Activated T-helper 1 cell treated with anti-CD3 and anti-CD28 coated beads, Interleukin-12 subunit alpha, Interleukin-12 subunit beta, Interleukin-2, Interleukin-4 antibody, amounts not matched to agents 30 ng/mL and 10 ng/mL and 1 ng/mL, durations not matched to agents 14 hours and 24 hours and 36 hours (primary cell): ENCODE measurements around the gene STARD13. TPM values are rescaled to one million over a fixed set of nuclear protein-coding genes. Genes with fewer than 3 reads are reported as not detected.
"Not testable (repeated sequence)": the region's sequence is repeated elsewhere in the genome, so short reads cannot be mapped to it uniquely, and the experiment has no call there.

Experiments used
- DNase-seq: peaks from one replicate; pipeline ENCODE4 v3.0.0; 2021; ENCODE audit warnings: low spot score
- H3K27ac Mint-ChIP-seq: one replicate; pipeline ENCODE4 v1.8.0; 2021; ENCODE audit warnings: mild to moderate bottlenecking, mixed read lengths
- H3K27me3 Mint-ChIP-seq: one replicate; pipeline ENCODE4 v1.8.0; 2022; ENCODE audit warnings: mild to moderate bottlenecking, moderate library complexity, mixed read lengths; ENCODE audit not compliant: insufficient read depth
- H3K36me3 Mint-ChIP-seq: one replicate; pipeline ENCODE4 v1.8.0; 2021; ENCODE audit warnings: low read depth, mixed read lengths
- H3K4me1 Mint-ChIP-seq: one replicate; pipeline ENCODE4 v1.8.0; 2021; ENCODE audit warnings: low read depth, mixed read lengths
- H3K4me3 Mint-ChIP-seq: one replicate; pipeline ENCODE4 v1.8.0; 2021; ENCODE audit warnings: mild to moderate bottlenecking, moderate library complexity, mixed read lengths
- H3K9me3 Mint-ChIP-seq: one replicate; pipeline ENCODE4 v1.8.0; 2021; ENCODE audit warnings: mixed read lengths
- intact Hi-C: fragments of 100-400 bp; cut with micrococcal nuclease; formaldehyde crosslinking; loops from one replicate; pipeline ENCODE4 v1.15.1; 2024
- total RNA-seq: library from RNA; stranded (reverse); gene quantifications from 2 replicates; pipeline ENCODE4 v1.2.3, GENCODE V29; 2022

The STARD13 gene
- total RNA-seq, 1 donor from 2014 or later, result 6.9 TPM

- DNase-seq, result no peak
- no peak overlapping the region for H3K4me3 Mint-ChIP-seq
Observed at GRCh38 chr13:33184530-33184929, 101.0 kb downstream of the STARD13 start.

GRCh38 chr13:33184112-33184490 lies 101.5 kb downstream of the STARD13 start:
- Mint-ChIP-seq H3K4me3 (no peak overlapping the region), H3K27me3 (no peaks in the 10 kb centered on the region), H3K9me3 (peaks cover 6% of the 10 kb centered on the region), H3K4me1 (peaks cover 45% of the 10 kb centered on the region), H3K36me3 (peaks cover 16% of the 10 kb centered on the region), H3K27ac (peak overlapping the region; percentile 65)
- no peak for DNase-seq
- intact Hi-C loops, result loop anchor here (10.0 kb wide), 1 partner anchor 649 kb away; the partner anchor contains the start of gene N4BP2L2

More at GRCh38 chr13:33184530-33184929, 101.0 kb downstream of the STARD13 start:
- H3K27ac Mint-ChIP-seq, result no peak overlapping the region
- H3K36me3 Mint-ChIP-seq, result peaks cover 16% of the 10 kb centered on the region
- peaks cover 6% of the 10 kb centered on the region for H3K9me3 Mint-ChIP-seq
- intact Hi-C loops, result loop anchor here (10.0 kb wide), 1 partner anchor 650 kb away; the partner anchor contains the start of gene N4BP2L2
- H3K4me1 Mint-ChIP-seq, result peaks cover 49% of the 10 kb centered on the region
- no peaks in the 10 kb centered on the region for H3K27me3 Mint-ChIP-seq

- Mint-ChIP-seq H3K9me3 (peaks cover 8% of the 10 kb centered on the region), H3K27me3 (no peaks in the 10 kb centered on the region), H3K4me3 (no peak overlapping the region), H3K36me3 (peaks cover 16% of the 10 kb centered on the region), H3K4me1 (peaks cover 40% of the 10 kb centered on the region), H3K27ac (peak overlapping the region; percentile 65)
- no peak for DNase-seq
- intact Hi-C loops, result loop anchor here (10.0 kb wide), 1 partner anchor 649 kb away; the partner anchor contains the start of gene N4BP2L2
Observed at GRCh38 chr13:33183431-33184111, 102.0 kb downstream of the STARD13 start.

- Mint-ChIP-seq H3K27ac (no peak overlapping the region), H3K4me3 (no peak overlapping the region), H3K27me3 (no peaks in the 10 kb centered on the region), H3K9me3 (peaks cover 11% of the 10 kb centered on the region), H3K36me3 (peaks cover 13% of the 10 kb centered on the region), H3K4me1 (peaks cover 31% of the 10 kb centered on the region)
- DNase-seq, result no peak
- intact Hi-C loops, result loop anchor here (10.0 kb wide), 1 partner anchor 648 kb away; the partner anchor contains the start of gene N4BP2L2
Observed at GRCh38 chr13:33182729-33183128, 102.8 kb downstream of the STARD13 start.

- Mint-ChIP-seq H3K27ac (no peak overlapping the region), H3K4me1 (peaks cover 19% of the 10 kb centered on the region), H3K9me3 (peaks cover 5% of the 10 kb centered on the region), H3K4me3 (no peak overlapping the region), H3K27me3 (no peaks in the 10 kb centered on the region), H3K36me3 (peaks cover 13% of the 10 kb centered on the region)
- intact Hi-C loops, result loop anchor here (10.0 kb wide), 1 partner anchor 646 kb away; the partner anchor contains the start of gene N4BP2L2
- no peak for DNase-seq
Observed at GRCh38 chr13:33181264-33181663, 104.3 kb downstream of the STARD13 start.

- intact Hi-C loops, result loop anchor here (10.0 kb wide), 1 partner anchor 645 kb away; the partner anchor contains the start of gene N4BP2L2
- Mint-ChIP-seq H3K9me3 (peaks cover 5% of the 10 kb centered on the region), H3K36me3 (peaks cover 9% of the 10 kb centered on the region), H3K27me3 (no peaks in the 10 kb centered on the region), H3K4me3 (no peak overlapping the region), H3K4me1 (peaks cover 12% of the 10 kb centered on the region), H3K27ac (no peak overlapping the region)
- DNase-seq, result no peak
Observed at GRCh38 chr13:33180122-33180804, 105.3 kb downstream of the STARD13 start.

- Mint-ChIP-seq H3K27me3 (peaks cover 3% of the 10 kb centered on the region), H3K4me1 (peaks cover 18% of the 10 kb centered on the region)
- intact Hi-C loops, result no loop called here
Observed at GRCh38 chr13:33179463-33179862, 106.1 kb downstream of the STARD13 start.

GRCh38 chr13:33178209-33178840 lies 107.2 kb downstream of the STARD13 start:
- intact Hi-C loops, result no loop called here
- peaks cover 8% of the 10 kb centered on the region for H3K9me3 Mint-ChIP-seq
- peaks cover 3% of the 10 kb centered on the region for H3K36me3 Mint-ChIP-seq
- DNase-seq, result no peak
- peaks cover 3% of the 10 kb centered on the region for H3K27me3 Mint-ChIP-seq
- peaks cover 13% of the 10 kb centered on the region for H3K4me1 Mint-ChIP-seq
- no peak overlapping the region for H3K27ac Mint-ChIP-seq
- H3K4me3 Mint-ChIP-seq, result no peak overlapping the region

More at GRCh38 chr13:33179463-33179862, 106.1 kb downstream of the STARD13 start:
- Mint-ChIP-seq H3K27ac (no peak overlapping the region), H3K4me3 (no peak overlapping the region), H3K36me3 (peaks cover 6% of the 10 kb centered on the region), H3K9me3 (peaks cover 8% of the 10 kb centered on the region)
- DNase-seq, result no peak

- not testable (repeated sequence) for H3K36me3 Mint-ChIP-seq, H3K27ac Mint-ChIP-seq
Observed at GRCh38 chr13:33177340-33178208, 108.0 kb downstream of the STARD13 start.

GRCh38 chr13:33176526-33176925 lies 109.0 kb downstream of the STARD13 start:
- H3K27ac Mint-ChIP-seq, result no peak overlapping the region
- H3K27me3 Mint-ChIP-seq, result peaks cover 3% of the 10 kb centered on the region
- H3K36me3 Mint-ChIP-seq, result peaks cover under 1% of the 10 kb centered on the region
- intact Hi-C loops, result no loop called here
- peaks cover 9% of the 10 kb centered on the region for H3K4me1 Mint-ChIP-seq
- H3K9me3 Mint-ChIP-seq, result peaks cover 8% of the 10 kb centered on the region
- no peak for DNase-seq
- no peak overlapping the region for H3K4me3 Mint-ChIP-seq

More at GRCh38 chr13:33177340-33178208, 108.0 kb downstream of the STARD13 start:
- H3K9me3 Mint-ChIP-seq, H3K27me3 Mint-ChIP-seq, H3K4me3 Mint-ChIP-seq, intact Hi-C loops, DNase-seq: not testable (repeated sequence)
- peaks cover 13% of the 10 kb centered on the region for H3K4me1 Mint-ChIP-seq

GRCh38 chr13:33175991-33176390 lies 109.6 kb downstream of the STARD13 start:
- Mint-ChIP-seq H3K27me3 (peaks cover 3% of the 10 kb centered on the region), H3K27ac (no peak overlapping the region), H3K36me3 (no peaks in the 10 kb centered on the region), H3K4me3 (no peak overlapping the region), H3K9me3 (peaks cover 8% of the 10 kb centered on the region), H3K4me1 (peaks cover 7% of the 10 kb centered on the region)
- DNase-seq, result no peak
- intact Hi-C loops, result no loop called here

- Mint-ChIP-seq H3K4me1 (peaks cover 7% of the 10 kb centered on the region), H3K36me3 (no peaks in the 10 kb centered on the region), H3K27ac (no peak overlapping the region), H3K4me3 (no peak overlapping the region), H3K9me3 (peaks cover 8% of the 10 kb centered on the region), H3K27me3 (peaks cover 3% of the 10 kb centered on the region)
- intact Hi-C loops, result no loop called here
- DNase-seq, result no peak
Observed at GRCh38 chr13:33174931-33175330, 110.6 kb downstream of the STARD13 start.
